ENCODE measurements around the gene VAV2.

Gene VAV2

GRCh38 chr9:133979921-133980863, 11.9 kb downstream of the VAV2 start:
- no peak for FAIRE-seq

- no peak for FAIRE-seq
Measured at GRCh38 chr9:133979273-133979920, 12.7 kb downstream of the VAV2 start.

DNA sequence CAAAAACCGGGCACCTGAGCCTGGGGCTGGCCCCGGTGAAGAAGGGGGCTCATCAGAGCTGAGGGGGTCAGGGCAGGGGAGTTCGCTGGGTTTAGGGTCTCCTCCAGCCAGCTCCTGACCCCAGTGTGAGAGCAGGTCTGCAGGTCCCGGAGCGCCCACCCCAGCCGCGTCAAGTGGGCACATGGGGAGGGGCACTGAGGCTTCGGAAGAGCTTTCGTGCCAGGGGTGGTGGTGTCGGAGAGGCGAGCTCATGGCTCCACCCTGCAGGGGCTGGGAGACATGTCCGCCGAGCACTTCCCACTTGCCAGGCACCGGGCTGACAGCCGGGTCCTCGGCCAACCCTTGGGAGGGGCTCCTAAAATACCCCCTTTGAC, 13.2 kb downstream of the VAV2 start:
- no peak for FAIRE-seq

GRCh38 chr9:133978226-133978898, 13.8 kb downstream of the VAV2 start:
- FAIRE-seq, result no peak

GRCh38 chr9:133977421-133978201, 14.5 kb downstream of the VAV2 start:
- FAIRE-seq, result no peak

- no peak for FAIRE-seq
Measured at GRCh38 chr9:133976887-133977286, 15.2 kb downstream of the VAV2 start.

DNA sequence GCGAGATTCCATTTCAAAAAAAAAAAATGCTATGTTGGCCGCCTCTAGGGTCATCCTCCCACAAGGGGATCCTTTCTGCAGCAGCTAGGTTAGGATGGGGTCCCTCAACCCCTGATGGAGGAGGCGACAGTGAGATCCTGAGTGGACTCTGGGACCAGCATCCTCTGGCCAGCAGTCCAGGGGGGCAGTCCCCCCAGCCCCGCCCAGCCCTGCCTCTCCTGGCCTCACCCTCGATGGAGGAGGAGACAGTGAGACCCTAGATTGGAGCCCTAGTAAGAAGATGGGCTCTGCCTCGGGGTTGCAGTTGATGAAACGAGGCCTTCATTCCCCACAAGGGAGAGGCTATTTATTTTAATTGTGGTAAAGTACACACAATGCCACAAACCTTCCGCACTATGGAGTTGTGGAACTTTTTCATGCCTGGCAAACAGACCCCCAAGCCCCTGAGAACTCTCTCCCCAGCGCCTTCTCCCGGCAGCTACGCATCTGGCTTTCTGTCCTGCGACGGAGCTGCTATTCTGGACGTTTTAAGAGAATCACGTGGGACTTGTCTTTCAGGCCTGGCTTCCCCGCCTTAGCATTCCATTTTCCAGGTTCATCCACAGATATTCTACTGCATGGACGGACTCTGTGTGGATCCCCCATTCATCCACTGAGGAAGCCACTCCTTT, 15.8 kb downstream of the VAV2 start:
- FAIRE-seq, result no peak

GRCh38 chr9:133975511-133975910, 16.6 kb downstream of the VAV2 start:
- no peak for FAIRE-seq

GRCh38 chr9:133974631-133975341, 17.3 kb downstream of the VAV2 start:
- no peak for FAIRE-seq

DNA sequence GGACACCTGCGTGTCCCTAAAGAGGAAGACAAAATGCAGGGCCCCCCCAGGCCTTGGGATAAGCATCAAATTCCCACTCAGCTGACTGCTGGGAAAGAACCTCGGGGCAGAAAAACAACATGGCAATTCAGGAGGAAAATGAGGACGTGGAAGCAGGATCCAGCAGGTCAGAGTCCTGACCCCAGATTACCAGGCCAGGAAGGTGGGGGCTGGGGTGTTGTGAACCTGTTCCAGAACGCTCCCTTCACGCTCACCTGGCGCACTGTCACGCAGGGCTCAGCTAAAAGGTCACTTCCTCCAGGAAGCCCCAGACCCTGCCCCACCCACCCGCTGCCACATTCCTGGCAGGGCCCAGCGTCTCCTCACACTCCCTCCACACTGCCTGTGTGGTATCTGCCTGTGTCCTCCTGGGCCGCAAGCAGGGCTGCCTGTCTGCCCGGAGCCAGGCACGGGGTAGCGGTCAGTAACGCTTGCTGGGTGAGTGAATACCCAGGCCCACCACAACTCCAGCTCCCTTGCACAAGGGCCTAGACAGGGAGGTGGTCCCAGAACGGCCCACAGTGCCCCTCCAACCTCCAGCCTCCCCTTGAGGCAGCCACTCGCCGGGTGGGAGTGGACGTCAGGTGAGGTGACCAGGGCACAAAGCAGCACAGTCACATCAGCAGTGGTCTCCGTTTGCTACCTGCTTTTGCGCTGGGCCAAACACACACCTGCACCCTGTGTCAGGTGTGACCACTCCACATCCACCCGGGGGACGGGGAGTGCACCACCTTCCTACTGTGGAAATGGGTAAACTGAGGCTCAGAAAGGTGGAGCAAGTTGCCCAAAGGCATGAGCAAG, 18.1 kb downstream of the VAV2 start:
- FAIRE-seq, result no peak

- no peak for FAIRE-seq
Measured at GRCh38 chr9:133973111-133973790, 18.9 kb downstream of the VAV2 start.

GRCh38 chr9:133971981-133972941, 19.9 kb downstream of the VAV2 start:
- no peak for FAIRE-seq

DNA sequence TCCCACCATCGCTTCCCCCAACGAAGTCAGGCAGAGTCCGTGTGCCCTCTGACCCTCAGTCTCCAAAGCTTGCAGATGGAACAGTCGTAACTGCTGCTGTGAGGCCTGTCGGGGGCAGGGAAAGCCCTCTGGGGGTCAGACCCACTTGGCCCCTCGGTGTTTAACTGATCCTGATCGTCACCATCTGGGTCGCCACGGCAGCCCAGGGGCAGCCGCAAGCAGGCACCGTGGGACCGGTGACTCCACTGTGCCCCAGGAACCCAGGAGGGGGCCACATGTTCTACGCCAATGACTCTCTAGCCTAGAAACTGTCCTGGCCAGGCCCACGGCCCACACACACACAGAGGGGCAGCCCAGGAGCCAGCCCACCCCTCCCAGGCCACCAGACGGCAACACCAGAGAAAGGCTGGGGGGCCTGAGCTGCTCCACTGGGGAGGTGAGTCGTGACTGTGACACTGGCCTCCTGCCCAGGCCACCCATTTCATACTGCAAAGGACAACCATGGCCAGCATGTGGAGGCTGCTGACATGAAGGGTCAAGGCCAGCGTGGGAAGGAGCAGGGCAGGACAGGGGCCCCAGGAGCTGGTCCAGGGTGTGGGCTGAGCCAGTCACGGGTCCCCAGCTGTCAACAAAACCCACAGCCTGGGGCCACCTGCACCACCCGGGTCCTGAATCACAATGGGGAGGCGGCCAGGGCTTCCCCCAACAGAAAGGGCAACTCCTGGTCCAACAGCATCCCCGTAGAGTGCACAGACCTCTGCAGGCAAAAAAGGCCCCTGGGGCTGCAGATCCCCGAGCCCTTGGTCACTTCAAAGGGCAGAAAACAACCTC, 20.8 kb downstream of the VAV2 start:
- FAIRE-seq, result no peak

GRCh38 chr9:133970581-133971058, 21.5 kb downstream of the VAV2 start:
- no peak for FAIRE-seq

DNA sequence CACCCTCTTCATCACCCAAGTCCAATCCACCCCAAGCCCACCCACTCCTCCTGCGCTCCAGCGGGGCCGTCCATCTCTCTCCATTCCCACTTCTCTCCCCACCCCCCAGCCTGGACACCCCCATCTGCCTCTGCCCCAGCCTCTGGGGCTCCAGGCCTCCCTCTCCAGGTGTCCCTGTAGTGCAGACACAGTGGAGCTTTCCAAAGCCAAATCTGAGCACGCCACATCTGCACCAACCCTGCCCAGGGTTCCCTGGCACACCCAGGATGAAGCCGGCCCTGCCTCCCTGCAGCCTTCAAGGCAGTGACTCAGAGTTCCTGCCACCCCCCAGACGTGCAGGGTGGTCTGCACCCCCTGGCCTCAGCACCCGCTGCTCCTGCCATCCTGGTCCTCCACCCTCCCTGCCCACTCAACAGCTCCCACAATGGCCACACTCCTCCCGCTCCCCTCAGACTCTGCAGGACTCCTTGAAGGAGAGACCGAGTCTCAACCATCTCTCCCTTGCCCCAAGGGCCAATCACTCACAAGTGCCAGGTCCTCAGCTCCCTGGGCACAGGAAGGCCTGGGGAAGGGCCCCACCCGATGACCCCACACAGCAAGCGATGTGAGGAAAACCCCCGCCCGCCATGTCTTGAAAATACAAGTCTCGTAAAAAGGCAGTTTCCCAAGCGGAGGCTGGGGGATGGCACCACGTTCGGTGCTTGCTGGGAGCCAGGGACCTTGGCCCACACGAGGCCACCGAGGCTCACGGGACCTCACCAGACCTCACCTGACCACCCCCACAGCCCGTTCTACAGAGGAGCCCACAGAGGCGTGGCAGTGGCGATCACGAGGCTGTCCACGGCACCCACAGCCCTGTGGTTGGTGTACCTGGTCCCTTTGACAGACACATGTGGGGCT, 22.2 kb downstream of the VAV2 start:
- FAIRE-seq, result no peak

- FAIRE-seq, result no peak
Measured at GRCh38 chr9:133968966-133969617, 23.0 kb downstream of the VAV2 start.
